Kasumi-1 (cell line): ENCODE results near the gene TMEM255B.

Source experiments
- DNase-seq, 2 experiments: peaks; one replicate each; lab custom pipeline; 2025; lab: John Stamatoyannopoulos, UW

Gene TMEM255B

DNA sequence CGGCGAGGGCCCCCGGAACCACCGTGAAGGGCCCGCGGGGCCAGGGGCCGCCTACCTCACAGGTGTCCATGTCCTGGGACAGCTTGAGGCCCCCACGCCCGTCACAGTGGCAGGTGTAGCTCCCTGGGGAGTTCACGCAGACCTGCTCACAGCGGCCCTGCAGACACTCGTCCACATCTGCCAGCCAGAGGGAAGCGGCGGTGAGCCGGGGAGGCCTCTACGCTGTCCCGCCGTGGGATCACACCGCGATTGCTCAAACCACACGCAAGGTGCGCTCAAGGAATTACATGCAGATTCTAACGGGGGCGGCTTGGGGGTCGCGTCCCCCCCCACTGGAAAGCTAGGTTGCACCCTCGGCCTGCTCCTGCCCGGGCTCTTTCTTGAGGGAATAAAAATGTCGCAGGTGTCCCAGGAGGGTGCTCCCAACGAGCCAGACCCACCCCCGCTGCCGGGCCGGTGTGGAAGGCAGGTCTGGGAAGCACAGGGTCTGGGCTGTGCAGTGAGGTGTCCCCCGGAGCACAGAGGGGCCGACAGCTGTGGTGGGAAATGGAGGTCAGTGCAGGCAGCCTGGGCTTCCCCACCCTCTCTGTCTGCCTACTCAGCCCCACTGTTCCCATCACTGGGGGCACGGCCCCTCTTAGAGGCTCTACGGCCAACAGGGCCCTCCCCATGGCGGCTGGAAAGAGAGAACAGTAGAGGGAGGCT is 75.6 kb downstream of the TMEM255B start:
- no peak for DNase-seq

DNA sequence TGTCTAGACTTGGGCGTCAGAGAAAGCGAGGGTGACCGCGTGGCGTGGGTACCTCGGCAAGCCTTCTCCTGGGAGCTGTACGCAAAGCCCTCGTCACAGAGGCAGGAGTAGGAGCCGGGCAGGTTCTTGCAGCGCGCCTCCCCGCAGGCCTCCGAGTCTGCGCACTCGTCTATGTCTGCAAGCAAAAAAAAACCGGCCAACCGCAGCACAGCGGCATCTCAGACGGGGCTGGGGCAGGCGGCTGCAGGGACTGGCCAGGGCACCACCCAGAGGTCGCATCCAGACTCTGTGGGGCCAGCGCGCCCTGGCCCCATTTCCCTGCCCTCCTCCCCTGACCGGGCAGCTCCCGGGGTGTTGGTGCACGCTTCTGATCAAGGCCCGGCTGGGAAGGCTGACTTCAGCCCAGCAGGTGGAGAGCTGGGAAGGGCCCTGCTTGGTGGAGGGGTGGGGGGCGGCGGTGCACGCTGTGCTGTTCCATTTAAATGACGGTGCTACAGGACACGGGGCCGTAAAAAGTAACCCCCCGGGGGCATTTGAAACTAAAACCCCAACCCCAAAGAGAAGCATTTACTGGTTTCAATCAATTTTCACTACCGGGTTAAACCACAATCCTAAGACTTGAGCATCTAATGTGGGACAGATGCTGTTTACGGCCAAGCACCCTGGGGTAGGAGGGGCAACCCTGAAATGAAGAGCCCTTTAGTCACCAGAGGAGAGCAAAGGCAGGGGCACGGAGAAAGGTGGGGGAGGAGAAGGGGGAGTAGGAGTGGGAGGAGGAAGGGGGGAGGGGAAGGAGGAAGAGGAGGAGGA is 76.6 kb downstream of the TMEM255B start:
- DNase-seq = no peak

DNA sequence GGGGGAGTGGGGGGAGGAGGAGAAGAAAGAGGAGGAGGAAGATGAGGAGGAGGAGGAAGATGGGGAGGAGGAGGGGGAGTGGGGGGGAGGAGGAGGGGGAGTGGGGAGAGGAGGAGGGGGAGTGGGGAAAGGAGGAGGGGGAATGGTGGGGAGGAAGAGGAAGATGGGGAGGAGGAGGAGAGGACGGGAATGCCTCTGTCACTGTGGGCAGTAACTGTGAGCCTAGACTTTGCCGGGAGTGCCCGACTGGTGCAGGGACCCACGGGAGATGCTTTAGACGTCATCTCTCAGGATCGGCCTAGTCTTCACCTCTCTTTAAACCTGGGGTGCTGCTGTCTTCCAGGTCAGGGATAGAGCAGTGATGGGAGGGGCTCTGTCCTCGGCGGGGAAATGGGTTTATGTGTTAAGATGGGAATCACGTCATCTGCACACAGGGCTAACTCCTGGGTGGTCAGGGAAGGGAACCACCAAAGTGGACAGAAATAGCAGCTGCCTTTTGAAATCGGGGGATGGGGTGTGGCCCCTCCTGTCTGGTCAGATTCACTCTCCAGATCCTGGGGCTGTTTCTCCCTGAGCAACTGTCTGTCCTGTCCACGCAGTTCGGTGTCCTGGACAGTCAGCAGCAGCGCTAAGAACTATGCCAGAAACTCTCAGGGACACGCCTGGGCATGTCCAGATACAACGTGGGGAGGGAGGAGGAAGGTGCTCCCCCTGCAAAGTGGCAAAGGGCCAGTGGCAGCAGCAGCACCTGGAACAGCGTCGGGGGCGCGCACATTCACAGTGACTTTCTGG is 77.9 kb downstream of the TMEM255B start:
- DNase-seq = no peak

DNA sequence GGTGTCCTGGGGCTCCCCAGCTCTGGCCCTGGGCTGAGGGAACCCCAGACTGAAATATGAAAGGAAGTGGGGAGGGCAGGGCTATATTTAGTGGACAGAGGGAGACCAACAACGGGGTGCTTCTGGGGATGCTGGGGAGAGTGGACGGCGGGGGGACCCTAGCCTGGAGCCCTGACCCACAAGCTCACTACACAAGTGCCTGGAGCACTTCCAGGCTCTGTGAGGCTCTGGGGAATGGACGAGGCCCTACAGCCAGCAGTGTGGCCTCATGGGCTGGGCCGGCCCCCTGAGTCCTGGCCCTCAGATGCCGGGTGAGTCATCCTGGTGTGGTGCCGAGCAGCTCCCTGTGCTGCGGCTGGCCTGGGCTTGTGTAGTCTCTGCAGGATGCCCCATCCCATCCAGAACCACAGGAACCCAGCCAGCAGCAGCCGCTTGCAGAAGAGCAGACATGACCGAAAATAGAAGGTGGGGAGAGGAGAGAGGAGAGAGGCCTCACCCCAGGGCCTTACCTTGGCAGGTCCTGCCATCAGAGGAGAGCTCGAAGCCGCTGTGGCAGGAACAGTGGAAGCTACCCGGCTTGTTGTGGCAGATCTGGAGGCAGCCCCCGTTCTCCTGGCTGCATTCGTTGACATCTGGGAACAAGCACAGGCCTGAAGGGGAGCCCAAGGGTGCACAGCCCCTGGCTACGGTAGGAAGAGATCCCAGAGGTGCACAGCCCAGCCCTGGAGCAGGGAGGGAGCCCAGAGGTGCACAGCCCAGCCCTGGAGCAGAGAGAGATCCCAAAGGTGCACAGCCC is 78.7 kb downstream of the TMEM255B start:
- DNase-seq = no peak

DNA sequence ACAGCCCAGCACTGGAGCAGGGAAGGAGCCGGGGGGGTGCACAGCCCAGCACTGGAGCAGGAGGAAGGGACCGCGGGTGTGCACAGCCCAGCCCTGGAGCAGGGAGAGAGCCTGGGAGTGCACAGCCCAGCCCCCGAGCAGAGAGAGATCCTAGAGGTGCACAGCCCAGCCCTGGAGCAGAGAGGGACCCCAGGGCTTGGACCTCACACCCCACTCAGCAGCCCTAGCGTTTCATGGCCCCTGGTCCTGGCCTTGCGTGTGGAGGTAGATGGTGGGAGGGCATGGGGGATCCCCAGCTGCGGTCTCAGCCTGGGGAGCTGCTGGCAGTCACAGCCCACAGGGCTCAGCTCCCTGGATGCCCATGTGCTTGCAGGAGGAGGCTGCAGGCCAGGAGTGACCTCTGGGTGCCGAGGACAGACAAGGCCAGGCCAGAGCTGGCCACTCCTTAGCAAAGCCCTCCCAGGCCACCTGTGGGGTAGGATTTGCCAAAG is 79.7 kb downstream of the TMEM255B start:
- no peak for DNase-seq

DNA sequence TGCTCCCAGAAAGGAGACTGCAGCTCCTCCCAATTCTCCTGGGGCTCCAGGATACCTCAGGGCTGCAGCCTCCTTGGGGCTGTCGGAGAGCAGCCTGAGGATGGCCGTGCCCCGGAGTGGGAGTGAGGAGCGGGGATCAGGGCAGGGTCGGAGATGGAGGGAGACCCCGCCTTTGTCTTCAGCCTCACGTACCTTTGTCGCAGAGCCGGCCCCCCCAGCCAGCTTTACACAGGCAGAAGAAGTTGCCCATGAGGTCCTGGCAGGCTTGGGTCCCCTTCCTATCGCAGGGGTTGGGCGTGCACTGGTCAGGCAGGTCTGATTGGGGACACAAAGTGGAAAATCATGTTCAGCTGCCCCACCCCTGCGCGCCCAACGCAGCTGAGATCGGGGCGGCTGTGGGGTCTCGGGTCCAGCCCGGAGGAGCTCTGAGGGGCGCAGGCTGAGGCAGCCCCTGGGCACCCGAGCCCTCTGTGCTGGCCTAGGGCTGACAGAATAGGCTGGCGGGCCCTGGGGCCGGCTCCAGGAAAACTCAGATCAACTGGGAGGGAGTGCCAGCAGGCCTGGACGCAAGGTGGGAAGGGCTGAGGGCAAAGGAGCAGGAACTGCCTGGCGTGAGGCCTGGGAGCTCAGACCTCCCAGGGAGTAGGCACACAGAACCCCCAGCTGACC is 80.6 kb downstream of the TMEM255B start:
- DNase-seq = no peak

DNA sequence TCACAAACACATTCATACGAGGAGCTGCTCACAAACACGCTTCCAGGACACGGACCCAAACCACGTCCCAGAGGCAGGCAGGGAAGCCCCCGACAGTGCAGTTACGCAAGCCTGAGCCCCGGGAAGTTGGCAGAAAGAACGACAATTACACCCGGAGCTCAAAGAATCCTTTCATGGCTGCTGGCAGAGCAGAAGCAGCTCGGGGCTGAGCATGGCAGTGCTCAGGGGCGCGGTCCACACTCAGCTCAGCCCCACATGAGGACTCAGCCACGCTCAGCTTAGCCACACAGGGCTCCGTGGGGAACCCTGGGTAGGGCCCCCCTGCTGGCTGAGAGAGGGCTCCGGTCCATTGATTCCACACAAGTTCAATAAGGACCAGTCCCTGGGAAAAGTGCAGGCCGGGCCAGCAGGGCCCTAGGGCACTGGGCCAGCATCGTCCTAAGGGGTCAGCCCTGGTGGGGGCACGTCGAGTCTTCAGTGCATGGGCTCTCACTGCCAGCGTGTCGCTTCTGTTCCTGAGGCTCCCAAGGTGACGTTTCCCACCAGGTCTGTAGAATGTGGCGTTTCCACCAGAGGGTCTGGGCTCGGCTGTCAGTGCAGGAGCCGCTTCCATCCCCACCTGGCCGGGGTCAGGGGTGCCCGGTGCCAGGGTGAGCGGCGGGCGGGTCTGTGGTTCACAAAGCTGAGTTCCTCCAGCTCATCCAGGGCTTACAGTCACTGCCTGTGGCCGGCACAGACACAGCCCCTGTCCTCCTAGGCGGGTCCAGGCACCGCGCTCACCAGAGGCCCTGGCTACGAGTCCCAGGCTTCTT is 81.7 kb downstream of the TMEM255B start:
- no peak for DNase-seq

DNA sequence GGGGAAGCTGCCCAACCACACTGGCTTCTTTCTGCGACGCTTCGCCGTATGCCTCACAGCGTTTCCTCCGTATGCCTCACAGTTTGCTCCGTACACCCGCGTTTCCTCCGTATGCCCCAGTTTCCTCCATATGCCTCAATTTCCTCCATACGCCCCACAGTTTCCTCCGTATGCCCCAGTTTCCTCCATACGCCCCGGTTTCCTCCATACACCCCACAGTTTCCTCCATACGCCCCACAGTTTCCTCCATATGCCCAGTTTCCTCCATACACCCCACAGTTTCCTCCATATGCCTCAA is 82.3 kb downstream of the TMEM255B start:
- no peak for DNase-seq

DNA sequence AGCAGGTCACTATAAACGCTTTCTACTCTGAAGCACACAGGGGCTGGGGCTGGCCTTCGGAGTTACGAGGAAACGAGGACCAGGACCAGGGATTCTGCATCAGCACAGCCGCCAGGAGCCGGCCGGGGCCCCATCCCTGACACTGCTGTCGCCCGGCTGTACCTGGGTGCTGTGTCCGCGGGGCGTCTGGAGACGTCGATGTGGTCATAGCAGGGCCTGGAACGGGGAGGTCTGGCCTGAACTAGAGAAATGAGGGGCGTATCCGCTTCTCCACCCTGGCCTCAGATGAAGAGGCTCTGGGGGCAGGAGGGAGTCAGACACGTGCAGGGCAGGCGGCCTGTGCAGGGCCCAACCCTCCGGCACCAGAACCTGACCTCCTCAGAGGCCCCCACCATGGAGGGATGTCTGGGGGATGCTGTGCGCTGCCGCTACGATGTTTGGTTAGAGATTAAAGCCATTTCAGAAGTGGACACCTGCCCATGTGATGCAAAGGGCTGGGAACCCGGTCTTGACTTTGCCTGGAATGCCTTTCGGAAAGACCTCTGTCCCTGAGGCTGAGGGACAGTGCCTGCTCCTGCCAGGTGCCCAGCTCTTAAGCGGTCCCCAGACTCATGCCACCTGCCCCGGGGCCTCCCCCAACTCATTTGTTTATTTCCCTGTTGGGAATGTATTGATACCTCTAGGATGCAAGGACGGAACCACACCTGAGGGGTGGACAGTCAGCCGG is 83.5 kb downstream of the TMEM255B start:
- DNase-seq = no peak

DNA sequence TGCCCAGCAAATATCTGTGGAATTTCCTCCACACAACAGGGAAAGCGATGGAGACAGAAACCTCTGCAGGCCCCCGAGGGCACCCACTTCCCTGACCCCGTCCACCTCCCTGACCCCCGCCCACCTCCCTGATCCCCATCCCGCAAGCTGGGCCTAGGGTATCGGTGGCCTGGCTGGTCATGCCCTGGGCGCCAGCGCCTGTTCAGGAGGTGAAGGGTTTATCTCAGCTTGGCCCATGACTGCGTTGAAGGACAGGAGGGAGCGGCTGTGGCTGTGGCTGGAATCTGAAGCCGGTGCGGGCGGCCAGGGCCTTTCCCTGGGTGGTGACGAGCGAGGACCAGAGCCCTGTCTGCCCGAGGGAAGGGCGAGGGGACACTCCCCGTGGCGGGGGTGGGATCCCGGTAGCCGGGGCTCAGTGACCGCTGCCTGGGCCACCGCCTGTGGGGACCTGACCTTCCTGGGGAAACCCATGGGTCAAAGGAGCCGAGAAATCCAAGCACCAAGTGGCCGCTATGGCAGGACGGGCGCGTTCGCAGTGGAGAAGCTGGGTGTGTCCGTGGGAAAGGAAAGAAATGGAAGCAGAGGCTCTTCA is 84.1 kb downstream of the TMEM255B start:
- no peak for DNase-seq

DNA sequence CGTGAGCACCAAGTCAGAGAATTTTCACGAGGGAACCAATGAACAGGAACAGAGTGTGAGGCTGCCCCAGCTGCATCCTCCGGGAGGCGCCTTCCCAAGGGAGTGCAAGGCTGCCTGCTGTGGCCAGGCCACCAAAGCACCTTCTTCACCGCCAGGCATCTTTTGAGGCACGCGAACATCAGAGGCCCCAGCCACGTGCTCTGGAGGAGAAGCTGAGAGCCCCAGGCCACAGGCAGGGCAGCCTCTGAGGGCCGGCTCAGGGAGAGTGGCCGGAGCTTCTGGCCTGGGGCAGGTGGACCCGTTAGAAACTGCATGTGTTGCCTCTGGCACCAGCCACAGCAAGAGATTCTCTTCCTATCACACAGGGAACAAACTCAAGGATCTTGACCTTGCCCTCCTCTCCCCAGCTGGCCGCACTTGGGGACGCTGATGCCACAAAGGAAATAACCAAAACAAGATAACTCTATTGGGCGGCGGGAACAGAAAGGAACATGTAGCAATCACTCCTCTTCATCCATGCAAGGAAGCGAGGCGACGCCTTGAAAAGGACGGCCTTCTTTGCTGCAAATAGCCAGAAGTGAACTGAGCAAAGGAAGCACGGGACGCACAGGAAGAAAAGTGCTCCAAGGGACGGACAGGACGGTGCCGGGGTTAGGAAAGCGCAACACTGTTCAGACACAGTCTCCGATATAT is 85.0 kb downstream of the TMEM255B start:
- no peak for DNase-seq

DNA sequence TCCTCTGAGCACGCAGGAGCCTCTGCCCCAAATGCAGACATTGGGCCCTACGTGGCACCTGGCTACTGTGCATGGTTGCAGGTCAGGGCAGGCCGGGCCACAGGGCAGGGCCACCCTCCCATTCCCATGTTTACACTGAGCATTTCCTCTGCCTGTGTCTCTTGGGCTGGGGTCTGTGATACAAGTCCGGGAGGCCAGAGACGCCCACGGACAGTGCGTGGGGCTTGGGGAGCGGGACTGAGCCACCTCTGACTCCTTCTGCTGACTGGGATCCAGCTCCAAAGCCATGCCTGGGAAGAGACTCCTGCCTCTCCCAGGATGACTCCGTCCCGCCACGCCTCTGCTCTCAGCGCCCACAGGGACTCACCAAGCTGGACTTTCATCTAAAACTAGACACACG is 86.0 kb downstream of the TMEM255B start:
- DNase-seq = no peak

DNA sequence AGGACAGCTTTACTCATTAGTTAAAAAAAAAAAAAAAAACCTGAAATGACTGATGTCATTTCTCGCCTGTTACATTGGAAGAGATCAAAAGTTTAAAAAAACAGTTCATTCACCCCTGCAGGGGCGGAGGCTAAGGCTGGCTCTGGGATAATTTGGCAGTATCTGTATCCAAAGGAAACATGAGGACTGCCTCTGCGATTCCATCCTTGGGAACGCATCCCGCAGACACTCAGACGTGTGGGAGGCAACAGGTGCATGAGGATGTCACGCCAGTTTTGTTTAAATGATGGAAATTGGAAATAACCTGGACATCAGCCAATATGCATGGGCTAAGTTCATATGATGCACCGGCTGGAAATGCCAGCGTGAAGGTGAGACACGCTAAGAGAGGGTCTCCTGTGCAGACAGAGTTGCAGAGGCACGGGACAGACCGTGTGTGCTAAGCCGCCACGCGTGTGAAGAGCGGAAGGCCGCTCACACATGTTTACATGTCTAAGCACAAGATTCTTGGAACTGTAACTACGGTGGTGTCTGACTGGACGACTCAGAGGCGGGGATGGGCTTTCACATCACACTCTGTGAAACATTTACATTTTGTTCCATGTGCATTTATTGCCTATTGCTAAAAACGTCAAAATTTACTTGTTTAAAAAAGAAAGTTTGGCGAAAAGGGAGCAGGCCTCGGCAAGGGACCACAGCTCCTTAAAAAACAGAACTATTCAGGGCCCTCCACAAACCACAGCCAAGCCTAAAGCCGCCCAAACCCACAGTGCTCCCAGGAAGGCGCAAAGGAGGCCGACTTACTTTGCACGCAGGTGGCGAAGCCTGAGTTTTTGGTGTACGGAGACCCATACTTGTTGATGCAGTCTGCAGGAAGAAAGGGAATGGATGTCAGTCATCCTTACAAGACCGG is 87.0 kb downstream of the TMEM255B start:
- no peak for DNase-seq

DNA sequence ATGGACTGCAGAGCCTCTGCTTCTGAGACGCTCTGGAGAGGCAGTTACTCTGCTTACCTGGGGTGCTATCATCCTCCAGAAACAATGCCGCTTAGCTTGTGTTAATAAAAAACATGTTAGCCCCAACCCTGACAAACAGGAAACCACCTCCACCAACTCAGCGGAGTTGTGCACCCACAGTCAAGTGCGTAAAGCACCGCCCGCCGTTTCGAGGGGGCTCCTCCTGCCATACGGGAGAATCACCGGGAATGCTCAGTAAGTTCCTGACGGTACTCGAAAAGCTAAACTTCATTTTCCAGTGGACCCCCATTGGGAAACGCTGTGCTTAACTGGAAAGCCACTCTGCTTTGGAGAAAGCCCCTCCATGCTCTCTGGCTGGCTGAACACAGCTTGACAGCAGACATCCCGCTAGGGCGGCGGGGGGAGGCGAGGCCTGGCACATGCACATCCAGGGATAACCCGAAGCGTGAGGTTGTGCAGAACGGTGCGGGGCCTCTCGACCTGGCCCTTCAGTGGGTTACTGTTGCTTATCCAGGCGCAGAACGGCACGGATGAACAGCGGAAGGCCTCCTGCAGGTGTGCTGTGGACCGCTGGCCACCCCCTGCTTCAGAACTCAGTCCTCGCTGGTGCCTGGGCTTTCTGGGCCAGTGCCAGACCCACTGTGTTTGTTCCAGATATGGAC is 87.8 kb downstream of the TMEM255B start:
- no peak for DNase-seq

DNA sequence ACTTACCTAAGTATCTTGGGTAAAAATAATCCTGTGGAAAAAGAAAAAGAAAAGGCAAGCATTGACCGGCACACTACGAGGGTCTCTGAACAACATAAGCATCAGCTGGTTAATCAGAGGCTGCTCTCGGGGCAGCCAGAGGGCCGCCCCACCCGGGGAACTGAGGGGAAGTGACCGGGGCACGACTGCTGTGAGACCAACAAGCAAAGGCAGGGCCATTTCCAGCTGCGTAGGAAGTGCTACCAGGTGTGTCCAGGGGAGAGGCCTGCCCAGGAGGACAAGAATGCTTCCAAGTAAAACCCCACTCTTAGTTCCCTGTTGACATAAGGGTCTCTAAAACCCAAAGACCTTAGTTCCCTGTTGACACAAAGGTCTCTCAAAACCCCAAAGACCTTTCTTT is 89.0 kb downstream of the TMEM255B start:
- DNase-seq = no peak

DNA sequence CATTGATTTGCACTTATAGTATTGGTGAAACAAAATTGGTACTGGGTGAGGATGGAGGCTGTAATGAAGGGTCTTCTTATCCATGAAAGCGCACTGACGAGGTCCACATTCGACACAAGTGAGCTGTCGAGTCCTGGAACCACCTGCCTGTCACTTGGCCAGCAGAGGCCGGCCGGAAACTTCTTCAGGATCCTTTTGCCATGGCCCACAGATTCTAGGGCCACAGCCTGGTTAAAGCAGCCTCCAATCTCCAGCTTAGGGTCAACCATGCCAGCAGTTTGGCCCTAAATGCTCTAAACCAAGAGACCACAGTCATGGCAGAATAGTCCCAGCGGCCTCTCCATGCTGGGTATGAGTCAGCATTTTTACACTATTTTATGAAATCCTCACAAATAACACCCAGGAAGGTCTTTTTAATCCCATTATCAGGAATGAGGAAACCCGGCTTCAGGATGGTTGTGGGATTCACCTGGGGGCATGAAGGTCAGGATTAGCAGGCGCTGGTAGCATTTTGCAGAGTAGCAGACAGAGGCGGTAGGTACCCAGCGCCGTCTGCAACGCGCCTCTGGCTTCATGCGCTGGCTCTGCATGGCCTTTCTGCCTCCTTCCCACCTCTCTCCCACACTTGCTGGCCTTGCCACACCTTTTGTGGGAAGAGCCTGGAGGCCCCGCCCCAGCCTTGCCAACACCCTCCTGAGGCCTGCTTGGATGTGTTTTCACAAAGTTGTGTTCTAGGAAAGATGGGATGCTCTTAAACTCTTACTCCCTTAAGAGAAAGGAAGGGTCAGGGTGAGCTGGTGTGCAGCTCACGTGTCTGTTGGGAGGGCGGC is 89.6 kb downstream of the TMEM255B start:
- DNase-seq = no peak
